Liver (tissue), 9 donors: Measurements from ENCODE around the gene PGS1. TPM values are rescaled to one million over a fixed set of nuclear protein-coding genes. Genes with fewer than 3 reads are reported as not detected.

Experiments
- DNase-seq: peaks from one replicate; pipeline ENCODE4 v3.0.0-alpha.2; 2017; ENCODE audit warnings: low spot score
- H3K27ac ChIP-seq, 2 donors: one replicate each; pipeline ENCODE4 v1.7.0; 2013; ENCODE audit warnings: inconsistent platforms in 2 of 2, low read length in 2 of 2, control low read depth in 1 of 2, low read depth in 1 of 2, mild to moderate bottlenecking in 1 of 2
- H3K27me3 ChIP-seq, 4 donors: one replicate each; pipeline versions ENCODE4 v1.6.1 to v1.7.0; 2013; ENCODE audit warnings: low read length in 3 of 4, inconsistent platforms in 1 of 4, mild to moderate bottlenecking in 1 of 4, moderate library complexity in 1 of 4; ENCODE audit not compliant: control insufficient read depth in 4 of 4, insufficient read depth in 4 of 4
- H3K36me3 ChIP-seq, 4 donors: one replicate each; pipeline versions ENCODE4 v1.6.1 to v1.7.0; 2013; ENCODE audit warnings: low read length in 3 of 4, mild to moderate bottlenecking in 3 of 4, low read depth in 1 of 4, moderate library complexity in 1 of 4; ENCODE audit not compliant: control insufficient read depth in 4 of 4, insufficient read depth in 3 of 4
- H3K4me1 ChIP-seq, 4 donors: one replicate each; pipeline versions ENCODE4 v1.6.1 to v1.7.0; 2013; ENCODE audit warnings: low read length in 3 of 4, mild to moderate bottlenecking in 3 of 4, moderate library complexity in 1 of 4; ENCODE audit not compliant: control insufficient read depth in 4 of 4, insufficient read depth in 4 of 4
- H3K4me3 ChIP-seq, 3 donors: one replicate each; pipeline versions ENCODE4 v1.6.1 to v1.7.0; 2013; ENCODE audit warnings: low read length in 3 of 3, control low read depth in 1 of 3, low read depth in 1 of 3, mild to moderate bottlenecking in 1 of 3
- H3K9ac ChIP-seq, 2 donors: one replicate each; pipeline ENCODE4 v1.7.0; 2013; ENCODE audit warnings: low read length in 2 of 2, mild to moderate bottlenecking in 2 of 2, moderate library complexity in 2 of 2, control low read depth in 1 of 2, low read depth in 1 of 2
- H3K9me3 ChIP-seq, 4 donors: one replicate each; pipeline versions ENCODE4 v1.6.1 to v1.7.0; 2013; ENCODE audit warnings: low read length in 3 of 4; ENCODE audit not compliant: control insufficient read depth in 4 of 4
- CTCF ChIP-seq: fragments of 150-350 bp; IDR thresholded peaks from 2 replicates; pipeline ENCODE4 v1.5.1; 2017; ENCODE audit warnings: improper control_type of control experiment, low read depth, low read length; ENCODE audit not compliant: missing input control
- EGR1 ChIP-seq, 2 donors: IDR thresholded peaks; 2 replicates each; pipeline ENCODE4 v1.6.1; 2016 to 2018; ENCODE audit warnings: antibody characterized with exemption in 2 of 2, low read depth in 2 of 2
- FOXA1 ChIP-seq: IDR thresholded peaks from 2 replicates; pipeline ENCODE4 v1.6.1; 2016; ENCODE audit warnings: antibody characterized with exemption
- FOXA2 ChIP-seq: IDR thresholded peaks from 2 replicates; pipeline ENCODE4 v1.6.1; 2016; ENCODE audit warnings: antibody characterized with exemption
- GABPA ChIP-seq, 2 donors: IDR thresholded peaks in 1 of 2; conservative IDR thresholded peaks in 1 of 2; 2 replicates each; pipeline ENCODE4 v1.6.1; 2016; ENCODE audit warnings: antibody characterized with exemption in 2 of 2, mild to moderate bottlenecking in 1 of 2, moderate library complexity in 1 of 2
- HNF4G ChIP-seq: IDR thresholded peaks from 2 replicates; pipeline ENCODE4 v1.6.1; 2016; ENCODE audit warnings: antibody characterized with exemption
- JUND ChIP-seq, 2 donors: IDR thresholded peaks; 2 replicates each; pipeline ENCODE4 v1.6.1; 2016; ENCODE audit warnings: antibody characterized with exemption in 2 of 2
- NR2F2 ChIP-seq: IDR thresholded peaks from 2 replicates; pipeline ENCODE4 v1.6.1; 2016; ENCODE audit warnings: antibody characterized with exemption
- RAD21 ChIP-seq, 2 donors: IDR thresholded peaks; 2 replicates each; pipeline ENCODE4 v1.6.1; 2016; ENCODE audit warnings: antibody characterized with exemption in 2 of 2, mild to moderate bottlenecking in 2 of 2
- REST ChIP-seq: IDR thresholded peaks from 2 replicates; pipeline ENCODE4 v1.6.1; 2016; ENCODE audit warnings: antibody characterized with exemption, mild to moderate bottlenecking
- RXRA ChIP-seq, 2 donors: IDR thresholded peaks; 2 replicates each; pipeline ENCODE4 v1.6.1; 2017 to 2018; ENCODE audit warnings: antibody characterized with exemption in 2 of 2, mild to moderate bottlenecking in 1 of 2
- SP1 ChIP-seq: IDR thresholded peaks from 2 replicates; pipeline ENCODE4 v1.6.1; 2018; ENCODE audit warnings: antibody characterized with exemption, mild to moderate bottlenecking
- ZBTB33 ChIP-seq: IDR thresholded peaks from 2 replicates; pipeline ENCODE4 v1.6.1; 2016; ENCODE audit warnings: antibody characterized with exemption
- WGBS: extraction: QIAGEN DNeasy Blood & Tissue Kit; methylation state at CpG from one replicate; pipeline ENCODE4 v1.1.7; 2013; 5-methylcytosine and 5-hydroxymethylcytosine counted together
- polyA plus RNA-seq, 2 donors: library from polyadenylated mRNA; stranded (reverse) in 1 of 2; unstranded in 1 of 2; fragments of 200-250 nt in 1 of 2; fragments of >200 nt in 1 of 2; fragmentation: Nextera tagmentation in 1 of 2; extraction: Ambion mirVana in 1 of 2; gene quantifications; one replicate each; pipeline versions ENCODE4 v1.2.1 to v1.2.3, GENCODE V29; 2013 to 2015
- total RNA-seq, 2 donors: library from RNA; depleted of rRNA; stranded (reverse); fragments of >200 nt; gene quantifications; one replicate each; pipeline ENCODE4 v1.2.3, GENCODE V29; 2014
- TF ChIP-seq, protein P1 (sequence below): IDR thresholded peaks from 2 replicates; pipeline ENCODE4 v1.6.1; 2016; ENCODE audit warnings: antibody characterized with exemption
- TF ChIP-seq, protein P2 (sequence below): IDR thresholded peaks from 2 replicates; pipeline ENCODE4 v1.6.1; 2016; ENCODE audit warnings: antibody characterized with exemption
- donor health status: healthy.
- donor health status: healthy.
- donor health status: healthy.
- donor health status: healthy.
- donor health status: healthy.

Gene PGS1
- total and polyA plus RNA-seq, 4 donors: 8.1 to 24.1 (median 12.2) TPM

- H3K27ac ChIP-seq: no peak overlapping the region
- peaks cover 2 to 23% (median 15%) of the 10 kb centered on the region in 4 donors for H3K4me1 ChIP-seq
- TF ChIP-seq FOXA1 (no peak), RAD21 (IDR thresholded peaks at IDR 0.05) (no peak), EGR1 (IDR thresholded peaks at IDR 0.05; ENCODE audit: low read depth in 2 of 2) (no peak), ZBTB33 (no peak)
- H3K9me3 ChIP-seq: no peaks in the 10 kb centered on the region
- H3K9ac ChIP-seq: no peak overlapping the region
- no peak overlapping the region for H3K4me3 ChIP-seq
- H3K27me3 ChIP-seq: no peaks in the 10 kb centered on the region
- no peaks in the 10 kb centered on the region for H3K36me3 ChIP-seq
- 88% methylated on average over 10 of the region's 10 CpGs for WGBS
- no peak for DNase-seq
These were observed 38.1 kb upstream of the PGS1 start for GRCh38 chr17:78340183-78340955.

GRCh38 chr17:78341559-78342448 is 36.6 kb upstream of the PGS1 start:
- Histone ChIP-seq H3K27me3 (no peaks in the 10 kb centered on the region), H3K27ac (peak overlapping the region; percentile 69 to 81), H3K9me3 (no peaks in the 10 kb centered on the region), H3K36me3 (no peaks in the 10 kb centered on the region), H3K9ac (peak overlapping the region in 1 of 2 donors; percentile 25), H3K4me1 (peaks cover 2 to 23% (median 15%) of the 10 kb centered on the region in 4 donors), H3K4me3 (peak overlapping the region; percentile 22 to 58 (median 35))
- TF ChIP-seq SP1 (no peak), CTCF (no peak), ZBTB33 (no peak), NR2F2 (no peak), EGR1 (IDR thresholded peaks at IDR 0.05; ENCODE audit: low read depth in 2 of 2) (no peak), REST (no peak), FOXA2 (no peak), RXRA (IDR thresholded peaks at IDR 0.05) (no peak), FOXA1 (no peak), HNF4G (no peak), GABPA (IDR thresholded peaks at IDR 0.05 in 1 of 2, conservative IDR thresholded peaks at IDR 0.05 in 1 of 2) (no peak), JUND (IDR thresholded peaks at IDR 0.05) (no peak)
- TF ChIP-seq, protein P1, sequence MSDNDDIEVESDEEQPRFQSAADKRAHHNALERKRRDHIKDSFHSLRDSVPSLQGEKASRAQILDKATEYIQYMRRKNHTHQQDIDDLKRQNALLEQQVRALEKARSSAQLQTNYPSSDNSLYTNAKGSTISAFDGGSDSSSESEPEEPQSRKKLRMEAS: no peak
- TF ChIP-seq, protein P2, sequence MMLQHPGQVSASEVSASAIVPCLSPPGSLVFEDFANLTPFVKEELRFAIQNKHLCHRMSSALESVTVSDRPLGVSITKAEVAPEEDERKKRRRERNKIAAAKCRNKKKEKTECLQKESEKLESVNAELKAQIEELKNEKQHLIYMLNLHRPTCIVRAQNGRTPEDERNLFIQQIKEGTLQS: no peak
- WGBS: 7% methylated on average over 95 of the region's 95 CpGs
- DNase-seq: peak; percentile 63
